MCF 10A (cell line): ENCODE data around the gene SLMAP. TPM values are rescaled to one million over a fixed set of nuclear protein-coding genes. Genes with fewer than 3 reads are reported as not detected.

Experiments used
- BruUV-seq: library from RNA; stranded (reverse); fragments of 400-500 nt; replicated peaks from 2 replicates; lab custom pipeline; 2021; lab: Mats Ljungman, UMichigan
- CTCF ChIA-PET: fragments of 300-600 bp; sonication (Branson Sonifier 250); formaldehyde crosslinking; extraction: SDS; loops from one replicate; lab custom pipeline; 2021; ENCODE audit warnings: antibody characterized with exemption, inconsistent platforms; lab: Yijun Ruan, JAX
- POLR2A ChIA-PET: fragments of 300-600, 350-650 bp; sonication (Branson Sonifier 250); formaldehyde crosslinking; extraction: SDS; loops from one replicate; lab custom pipeline; 2020; ENCODE audit warnings: antibody characterized with exemption, inconsistent platforms; lab: Yijun Ruan, JAX
- DNase-seq: peaks from one replicate; pipeline ENCODE4 v3.0.0-alpha.2; 2018; ENCODE audit not compliant: unreplicated experiment
- H3K27ac Mint-ChIP-seq: one replicate; pipeline ENCODE4 v1.8.0; 2022; ENCODE audit warnings: mild to moderate bottlenecking, low read depth, mixed read lengths; ENCODE audit not compliant: unreplicated experiment
- H3K27me3 Mint-ChIP-seq: one replicate; pipeline ENCODE4 v1.8.0; 2022; ENCODE audit warnings: mixed read lengths; ENCODE audit not compliant: insufficient read depth, unreplicated experiment
- H3K36me3 Mint-ChIP-seq: one replicate; pipeline ENCODE4 v1.8.0; 2022; ENCODE audit warnings: mild to moderate bottlenecking, moderate library complexity, mixed read lengths; ENCODE audit not compliant: insufficient read depth, unreplicated experiment
- H3K4me1 Mint-ChIP-seq: one replicate; pipeline ENCODE4 v1.8.0; 2022; ENCODE audit warnings: mixed read lengths; ENCODE audit not compliant: insufficient read depth, unreplicated experiment
- H3K4me3 Mint-ChIP-seq: one replicate; pipeline ENCODE4 v1.8.0; 2022; ENCODE audit warnings: mild to moderate bottlenecking, moderate library complexity, mixed read lengths; ENCODE audit not compliant: unreplicated experiment
- H3K9me3 Mint-ChIP-seq: one replicate; pipeline ENCODE4 v1.8.0; 2022; ENCODE audit warnings: mixed read lengths; ENCODE audit not compliant: unreplicated experiment
- CTCF ChIP-seq: fragments of 200-600 bp; IDR thresholded peaks from one replicate; pipeline ENCODE4 v1.8.0; 2022; ENCODE audit warnings: antibody characterized with exemption, mild to moderate bottlenecking; ENCODE audit not compliant: unreplicated experiment
- intact Hi-C: fragments of 100-400 bp; cut with micrococcal nuclease; formaldehyde crosslinking; loops from 2 replicates; pipeline ENCODE4 v1.14.1; 2022
- total RNA-seq: library from RNA; stranded (reverse); gene quantifications from 2 replicates; pipeline ENCODE4 v1.2.3, GENCODE V29; 2022

SLMAP gene
- total RNA-seq, 1 experiment from 2014 or later = 77.9 TPM

GRCh38 chr3:57840473-57840872 is 84.4 kb downstream of the SLMAP start:
- H3K27ac Mint-ChIP-seq = peak overlapping the region; percentile 53
- DNase-seq = no peak
- no peak overlapping the region for H3K4me3 Mint-ChIP-seq
- no TSS peak for BruUV-seq
- no peaks in the 10 kb centered on the region for H3K9me3 Mint-ChIP-seq
- no peaks in the 10 kb centered on the region for H3K27me3 Mint-ChIP-seq
- no peak for TF ChIP-seq CTCF
- H3K36me3 Mint-ChIP-seq = peaks cover 5% of the 10 kb centered on the region
- CTCF ChIA-PET = interaction anchor here (0.6 kb wide), 2 partner anchors 44 to 179 kb away, joined by 3 read pairs; no protein-coding TSS in a partner anchor
- H3K4me1 Mint-ChIP-seq = peaks cover 4% of the 10 kb centered on the region
- POLR2A ChIA-PET = interaction anchor here (1.2 to 1.8 kb wide), 2 partner anchors 11 to 244 kb away, joined by 4 to 6 read pairs; no protein-coding TSS in a partner anchor
- intact Hi-C loops = no loop called here

- POLR2A ChIA-PET = interaction anchor here (0.6 to 1.8 kb wide), 7 partner anchors 9 to 286 kb away, joined by 3 to 6 read pairs (median 3); partner anchors contain the start of genes PDE12 and SLMAP
- CTCF ChIA-PET = no interaction called here
- H3K4me3 Mint-ChIP-seq = no peak overlapping the region
- no peaks in the 10 kb centered on the region for H3K27me3 Mint-ChIP-seq
- peaks cover 5% of the 10 kb centered on the region for H3K36me3 Mint-ChIP-seq
- no TSS peak for BruUV-seq
- DNase-seq = no peak
- intact Hi-C loops = no loop called here
- no peak for TF ChIP-seq CTCF
- peaks cover 4% of the 10 kb centered on the region for H3K4me1 Mint-ChIP-seq
- H3K27ac Mint-ChIP-seq = peak overlapping the region; percentile 51
- H3K9me3 Mint-ChIP-seq = no peaks in the 10 kb centered on the region
These were observed 85.7 kb downstream of the SLMAP start for GRCh38 chr3:57841818-57842217.

- ChIA-PET CTCF (no interaction called here), POLR2A (no interaction called here)
- no TSS peak for BruUV-seq
These were observed 92.1 kb downstream of the SLMAP start for GRCh38 chr3:57848177-57848738.

GRCh38 chr3:57851304-57851703 is 95.2 kb downstream of the SLMAP start:
- Mint-ChIP-seq H3K4me1 (peaks cover 6% of the 10 kb centered on the region), H3K27me3 (no peaks in the 10 kb centered on the region), H3K36me3 (peaks cover 28% of the 10 kb centered on the region), H3K27ac (no peak overlapping the region), H3K9me3 (no peaks in the 10 kb centered on the region), H3K4me3 (no peak overlapping the region)
- CTCF ChIA-PET = no interaction called here
- TF ChIP-seq CTCF = no peak
- BruUV-seq = no TSS peak
- intact Hi-C loops = loop anchor here (10.0 kb wide), 1 partner anchor 677 kb away; no protein-coding TSS in a partner anchor
- no peak for DNase-seq
- POLR2A ChIA-PET = no interaction called here

More at GRCh38 chr3:57848177-57848738, 92.1 kb downstream of the SLMAP start:
- Mint-ChIP-seq H3K4me1 (peaks cover 6% of the 10 kb centered on the region), H3K4me3 (no peak overlapping the region), H3K9me3 (no peaks in the 10 kb centered on the region), H3K36me3 (peaks cover 18% of the 10 kb centered on the region), H3K27me3 (no peaks in the 10 kb centered on the region), H3K27ac (no peak overlapping the region)
- intact Hi-C loops = no loop called here
- no peak for DNase-seq
- TF ChIP-seq CTCF = no peak
